HG02642 (cell line): ENCODE measurements around the gene CDCA5.

Source experiments
- ATAC-seq: cut with Tn5 transposase; IDR thresholded peaks from one replicate; pipeline ENCODE4 v1.9.1; 2021; ENCODE audit warnings: mild to moderate bottlenecking; ENCODE audit not compliant: unreplicated experiment, poor library complexity

Gene CDCA5

GRCh38 chr11:65053827-65054508 is 29.9 kb downstream of the CDCA5 start:
- ATAC-seq: no peak

GRCh38 chr11:65051398-65051858 is 32.4 kb downstream of the CDCA5 start:
- no peak for ATAC-seq

GRCh38 chr11:65047581-65048422 is 36.0 kb downstream of the CDCA5 start:
- no peak for ATAC-seq

GRCh38 chr11:65045728-65046127 is 38.1 kb downstream of the CDCA5 start:
- ATAC-seq: no peak

GRCh38 chr11:65045061-65045460 is 38.8 kb downstream of the CDCA5 start:
- ATAC-seq: no peak

GRCh38 chr11:65043881-65044501 is 39.8 kb downstream of the CDCA5 start:
- ATAC-seq: no peak

GRCh38 chr11:65042891-65043290 is 40.9 kb downstream of the CDCA5 start:
- no peak for ATAC-seq

GRCh38 chr11:65040847-65041622 is 42.8 kb downstream of the CDCA5 start, which contains the start of gene SAC3D1:
Gene SAC3D1, plus strand, starts transcription at chr11:65041210. Its CDS starts 83 bp downstream, at chr11:65041293.
- peak; percentile 89 for ATAC-seq

- ATAC-seq: no peak
These were observed 43.4 kb downstream of the CDCA5 start for GRCh38 chr11:65040520-65040846.

GRCh38 chr11:65036931-65037330 is 46.9 kb downstream of the CDCA5 start:
- no peak for ATAC-seq

- ATAC-seq: no peak
These were observed 48.3 kb downstream of the CDCA5 start for GRCh38 chr11:65035579-65035978.

- ATAC-seq: no peak
These were observed 49.4 kb downstream of the CDCA5 start for GRCh38 chr11:65034423-65034822.

- ATAC-seq: no peak
These were observed 51.6 kb downstream of the CDCA5 start for GRCh38 chr11:65032216-65032615.
